GM04504 (cell line): ENCODE results near the gene SORCS1.

ENCODE experiments used
- DNase-seq: peaks from one replicate; pipeline ENCODE4 v3.0.0-alpha.2; 2012; ENCODE audit warnings: low read depth

The SORCS1 gene

GRCh38 chr10:107163881-107164861, at the start of gene SORCS1:
TSS of gene SORCS1 (minus strand) at chr10:107164706.
- DNase-seq: no peak

GRCh38 chr10:107214261-107214660, 49.8 kb upstream of the SORCS1 start:
- DNase-seq: no peak

GRCh38 chr10:107213861-107214260, 49.4 kb upstream of the SORCS1 start:
- no peak for DNase-seq

GRCh38 chr10:107206833-107207232, 42.3 kb upstream of the SORCS1 start:
- DNase-seq: no peak

- no peak for DNase-seq
These were observed 5.0 kb upstream of the SORCS1 start for GRCh38 chr10:107169516-107169915.

- DNase-seq: no peak
These were observed 4.2 kb upstream of the SORCS1 start for GRCh38 chr10:107168738-107169137.

- no peak for DNase-seq
These were observed 1.9 kb upstream of the SORCS1 start for GRCh38 chr10:107166403-107166802.

GRCh38 chr10:107164992-107165391, 486 bp upstream of the SORCS1 start:
- DNase-seq: no peak

- DNase-seq: no peak
These were observed 1.2 kb downstream of the SORCS1 start for GRCh38 chr10:107163076-107163855.

- DNase-seq: no peak
These were observed 3.6 kb downstream of the SORCS1 start for GRCh38 chr10:107160866-107161265.

- DNase-seq: no peak
These were observed 4.6 kb downstream of the SORCS1 start for GRCh38 chr10:107159871-107160270.

- DNase-seq: no peak
These were observed 7.4 kb downstream of the SORCS1 start for GRCh38 chr10:107157071-107157470.

- no peak for DNase-seq
These were observed 12.4 kb downstream of the SORCS1 start for GRCh38 chr10:107152087-107152486.

GRCh38 chr10:107148906-107149305, 15.6 kb downstream of the SORCS1 start:
- DNase-seq: no peak

GRCh38 chr10:107144490-107144889, 20.0 kb downstream of the SORCS1 start:
- no peak for DNase-seq

GRCh38 chr10:107141524-107142061, 22.9 kb downstream of the SORCS1 start:
- no peak for DNase-seq

- DNase-seq: no peak
These were observed 25.3 kb downstream of the SORCS1 start for GRCh38 chr10:107139237-107139636.

GRCh38 chr10:107133656-107134055, 30.9 kb downstream of the SORCS1 start:
- DNase-seq: no peak

- no peak for DNase-seq
These were observed 35.5 kb downstream of the SORCS1 start for GRCh38 chr10:107129000-107129399.

GRCh38 chr10:107126512-107127065, 37.9 kb downstream of the SORCS1 start:
- no peak for DNase-seq

- no peak for DNase-seq
These were observed 41.8 kb downstream of the SORCS1 start for GRCh38 chr10:107122703-107123102.

GRCh38 chr10:107118866-107119265, 45.6 kb downstream of the SORCS1 start:
- DNase-seq: no peak
